Liver (tissue), 9 donors: ENCODE measurements around the gene TRIM6. TPM values are rescaled to one million over a fixed set of nuclear protein-coding genes. Genes with fewer than 3 reads are reported as not detected.

Experiments used
- DNase-seq: peaks from one replicate; pipeline ENCODE4 v3.0.0-alpha.2; 2017; ENCODE audit warnings: low spot score
- H3K27ac ChIP-seq, 2 donors: one replicate each; pipeline ENCODE4 v1.7.0; 2013; ENCODE audit warnings: inconsistent platforms in 2 of 2, low read length in 2 of 2, control low read depth in 1 of 2, low read depth in 1 of 2, mild to moderate bottlenecking in 1 of 2
- H3K27me3 ChIP-seq, 4 donors: one replicate each; pipeline versions ENCODE4 v1.6.1 to v1.7.0; 2013; ENCODE audit warnings: low read length in 3 of 4, inconsistent platforms in 1 of 4, mild to moderate bottlenecking in 1 of 4, moderate library complexity in 1 of 4; ENCODE audit not compliant: control insufficient read depth in 4 of 4, insufficient read depth in 4 of 4
- H3K36me3 ChIP-seq, 4 donors: one replicate each; pipeline versions ENCODE4 v1.6.1 to v1.7.0; 2013; ENCODE audit warnings: low read length in 3 of 4, mild to moderate bottlenecking in 3 of 4, low read depth in 1 of 4, moderate library complexity in 1 of 4; ENCODE audit not compliant: control insufficient read depth in 4 of 4, insufficient read depth in 3 of 4
- H3K4me1 ChIP-seq, 4 donors: one replicate each; pipeline versions ENCODE4 v1.6.1 to v1.7.0; 2013; ENCODE audit warnings: low read length in 3 of 4, mild to moderate bottlenecking in 3 of 4, moderate library complexity in 1 of 4; ENCODE audit not compliant: control insufficient read depth in 4 of 4, insufficient read depth in 4 of 4
- H3K4me3 ChIP-seq, 3 donors: one replicate each; pipeline versions ENCODE4 v1.6.1 to v1.7.0; 2013; ENCODE audit warnings: low read length in 3 of 3, control low read depth in 1 of 3, low read depth in 1 of 3, mild to moderate bottlenecking in 1 of 3
- H3K9ac ChIP-seq, 2 donors: one replicate each; pipeline ENCODE4 v1.7.0; 2013; ENCODE audit warnings: low read length in 2 of 2, mild to moderate bottlenecking in 2 of 2, moderate library complexity in 2 of 2, control low read depth in 1 of 2, low read depth in 1 of 2
- H3K9me3 ChIP-seq, 4 donors: one replicate each; pipeline versions ENCODE4 v1.6.1 to v1.7.0; 2013; ENCODE audit warnings: low read length in 3 of 4; ENCODE audit not compliant: control insufficient read depth in 4 of 4
- CTCF ChIP-seq: fragments of 150-350 bp; IDR thresholded peaks from 2 replicates; pipeline ENCODE4 v1.5.1; 2017; ENCODE audit warnings: improper control_type of control experiment, low read depth, low read length; ENCODE audit not compliant: missing input control
- EGR1 ChIP-seq, 2 donors: IDR thresholded peaks; 2 replicates each; pipeline ENCODE4 v1.6.1; 2016 to 2018; ENCODE audit warnings: antibody characterized with exemption in 2 of 2, low read depth in 2 of 2
- FOXA1 ChIP-seq: IDR thresholded peaks from 2 replicates; pipeline ENCODE4 v1.6.1; 2016; ENCODE audit warnings: antibody characterized with exemption
- FOXA2 ChIP-seq: IDR thresholded peaks from 2 replicates; pipeline ENCODE4 v1.6.1; 2016; ENCODE audit warnings: antibody characterized with exemption
- GABPA ChIP-seq, 2 donors: IDR thresholded peaks in 1 of 2; conservative IDR thresholded peaks in 1 of 2; 2 replicates each; pipeline ENCODE4 v1.6.1; 2016; ENCODE audit warnings: antibody characterized with exemption in 2 of 2, mild to moderate bottlenecking in 1 of 2, moderate library complexity in 1 of 2
- HNF4A ChIP-seq, 2 donors: conservative IDR thresholded peaks; 2 replicates each; pipeline ENCODE4 v1.6.1; 2016; ENCODE audit warnings: antibody characterized with exemption in 2 of 2, mild to moderate bottlenecking in 2 of 2
- JUND ChIP-seq, 2 donors: IDR thresholded peaks; 2 replicates each; pipeline ENCODE4 v1.6.1; 2016; ENCODE audit warnings: antibody characterized with exemption in 2 of 2
- NR2F2 ChIP-seq: IDR thresholded peaks from 2 replicates; pipeline ENCODE4 v1.6.1; 2016; ENCODE audit warnings: antibody characterized with exemption
- RAD21 ChIP-seq, 2 donors: IDR thresholded peaks; 2 replicates each; pipeline ENCODE4 v1.6.1; 2016; ENCODE audit warnings: antibody characterized with exemption in 2 of 2, mild to moderate bottlenecking in 2 of 2
- REST ChIP-seq: IDR thresholded peaks from 2 replicates; pipeline ENCODE4 v1.6.1; 2016; ENCODE audit warnings: antibody characterized with exemption, mild to moderate bottlenecking
- YY1 ChIP-seq: IDR thresholded peaks from 2 replicates; pipeline ENCODE4 v1.6.1; 2016; ENCODE audit warnings: antibody characterized with exemption, mild to moderate bottlenecking
- ZBTB33 ChIP-seq: IDR thresholded peaks from 2 replicates; pipeline ENCODE4 v1.6.1; 2016; ENCODE audit warnings: antibody characterized with exemption
- WGBS: extraction: QIAGEN DNeasy Blood & Tissue Kit; methylation state at CpG from one replicate; pipeline ENCODE4 v1.1.7; 2013; 5-methylcytosine and 5-hydroxymethylcytosine counted together
- polyA plus RNA-seq, 2 donors: library from polyadenylated mRNA; stranded (reverse) in 1 of 2; unstranded in 1 of 2; fragments of 200-250 nt in 1 of 2; fragments of >200 nt in 1 of 2; fragmentation: Nextera tagmentation in 1 of 2; extraction: Ambion mirVana in 1 of 2; gene quantifications; one replicate each; pipeline versions ENCODE4 v1.2.1 to v1.2.3, GENCODE V29; 2013 to 2015
- total RNA-seq, 2 donors: library from RNA; depleted of rRNA; stranded (reverse); fragments of >200 nt; gene quantifications; one replicate each; pipeline ENCODE4 v1.2.3, GENCODE V29; 2014
- donor health status: healthy.
- donor health status: healthy.
- donor health status: healthy.
- donor health status: healthy.
- donor health status: healthy.

TRIM6 gene
- total and polyA plus RNA-seq, 4 donors: 0.39 to 5.3 (median 0.58) TPM

- H3K36me3 ChIP-seq: no peaks in the 10 kb centered on the region
- no peak overlapping the region for H3K9ac ChIP-seq
- WGBS: 74% methylated on average over 3 of the region's 3 CpGs
- peaks cover 0 to 2% (median 1%) of the 10 kb centered on the region in 4 donors for H3K4me1 ChIP-seq
- H3K9me3 ChIP-seq: no peaks in the 10 kb centered on the region
- H3K27me3 ChIP-seq: no peaks in the 10 kb centered on the region
- no peak overlapping the region for H3K27ac ChIP-seq
- TF ChIP-seq NR2F2: no peak
- no peak overlapping the region for H3K4me3 ChIP-seq
- no peak for DNase-seq
Measured at GRCh38 chr11:5591613-5592012, 4.8 kb upstream of the TRIM6 start.

- no peak overlapping the region for H3K27ac ChIP-seq
- DNase-seq: no peak
- no peaks in the 10 kb centered on the region for H3K27me3 ChIP-seq
- TF ChIP-seq REST: no peak
- no peak for TF ChIP-seq RAD21 (IDR thresholded peaks at IDR 0.05)
- no peak for TF ChIP-seq YY1
- no peak for TF ChIP-seq HNF4A (conservative IDR thresholded peaks at IDR 0.05)
- H3K36me3 ChIP-seq: no peaks in the 10 kb centered on the region
- no peak overlapping the region for H3K9ac ChIP-seq
- no peaks in the 10 kb centered on the region for H3K9me3 ChIP-seq
- H3K4me1 ChIP-seq: peaks cover 1 to 10% (median 6%) of the 10 kb centered on the region in 4 donors
- H3K4me3 ChIP-seq: no peak overlapping the region
- 93% methylated on average over 5 of the region's 5 CpGs for WGBS
Measured at GRCh38 chr11:5592615-5593014, 3.8 kb upstream of the TRIM6 start.

GRCh38 chr11:5593146-5593545 lies 3.3 kb upstream of the TRIM6 start:
- 25% methylated on average over 1 of the region's 1 CpG for WGBS
- Histone ChIP-seq H3K27me3 (no peaks in the 10 kb centered on the region), H3K27ac (no peak overlapping the region), H3K4me1 (peaks cover 1 to 11% (median 6%) of the 10 kb centered on the region in 4 donors), H3K9me3 (no peaks in the 10 kb centered on the region), H3K4me3 (no peak overlapping the region), H3K36me3 (no peaks in the 10 kb centered on the region), H3K9ac (no peak overlapping the region)
- TF ChIP-seq NR2F2 (no peak), EGR1 (IDR thresholded peaks at IDR 0.05; ENCODE audit: low read depth in 2 of 2) (no peak), HNF4A (conservative IDR thresholded peaks at IDR 0.05) (no peak), YY1 (no peak), GABPA (IDR thresholded peaks at IDR 0.05 in 1 of 2, conservative IDR thresholded peaks at IDR 0.05 in 1 of 2) (no peak)
- no peak for DNase-seq

GRCh38 chr11:5597953-5598352 lies 1.5 kb downstream of the TRIM6 start:
- Histone ChIP-seq H3K4me1 (peaks cover 0 to 11% (median 6%) of the 10 kb centered on the region in 4 donors), H3K4me3 (no peak overlapping the region), H3K27ac (no peak overlapping the region), H3K9ac (no peak overlapping the region), H3K27me3 (no peaks in the 10 kb centered on the region), H3K9me3 (no peaks in the 10 kb centered on the region), H3K36me3 (no peaks in the 10 kb centered on the region)
- 90% methylated on average over 3 of the region's 3 CpGs for WGBS
- no peak for DNase-seq
- TF ChIP-seq FOXA2: no peak
- TF ChIP-seq ZBTB33: no peak
- no peak for TF ChIP-seq CTCF
- TF ChIP-seq FOXA1: no peak
- TF ChIP-seq REST: no peak
- no peak for TF ChIP-seq JUND (IDR thresholded peaks at IDR 0.05)
